ENCODE results near the gene LCN10. TPM values are rescaled to one million over a fixed set of nuclear protein-coding genes. Genes with fewer than 3 reads are reported as not detected.

Gene LCN10
- not detected in 5 replicates for total RNA-seq (2022; extraction: Qiagen RNA extraction)

DNA sequence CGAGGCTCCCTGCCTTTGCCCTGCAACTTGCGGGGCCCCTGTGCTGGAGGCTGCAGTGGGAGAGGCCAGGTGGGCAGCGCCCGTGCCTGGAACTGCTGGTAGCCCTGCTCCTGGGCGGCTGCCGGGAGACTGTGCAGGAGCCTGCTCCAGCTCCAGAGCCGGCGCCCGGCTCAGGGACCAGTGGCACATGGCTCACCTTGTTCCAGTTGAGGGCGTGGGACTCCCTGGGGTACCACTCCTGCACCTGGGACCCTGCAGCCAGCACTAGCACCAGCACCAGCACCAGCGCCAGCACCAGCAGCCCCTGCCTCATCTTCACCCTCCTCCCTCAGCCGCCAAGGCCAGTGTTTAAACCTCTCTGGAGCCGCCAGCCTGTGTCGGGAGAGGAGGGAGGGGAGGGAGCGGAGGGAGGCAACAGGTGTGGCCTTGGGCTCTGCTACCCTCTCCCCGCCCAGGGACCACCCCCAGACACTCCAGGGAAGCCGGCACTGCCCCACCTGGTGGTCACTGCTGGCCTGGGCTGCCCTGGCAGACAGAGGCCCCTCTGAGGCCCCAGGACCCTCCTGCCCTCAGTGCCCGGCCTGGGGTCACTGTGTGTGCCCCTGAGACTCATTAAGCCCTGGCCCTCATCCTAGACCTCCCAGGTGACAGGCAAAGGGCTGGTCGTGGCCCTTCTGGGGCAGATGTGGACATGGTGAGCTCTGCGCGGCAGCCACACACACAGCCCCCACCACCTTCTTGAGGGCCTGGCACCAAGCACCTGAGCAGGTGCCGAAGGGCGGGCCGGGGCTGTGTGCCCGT is at the start of gene LCN10:
LCN10 (minus strand) TSS at position 350 of the 801 bp plus-strand sequence; CDS start at position 313, 37 bp downstream.

GRCh38 chr9:136790640-136791515 is 48.1 kb upstream of the LCN10 start, which contains the start of gene TMEM141:
Gene TMEM141, plus strand, starts transcription at chr9:136791344. Its CDS starts 27 bp downstream, at chr9:136791371.

DNA sequence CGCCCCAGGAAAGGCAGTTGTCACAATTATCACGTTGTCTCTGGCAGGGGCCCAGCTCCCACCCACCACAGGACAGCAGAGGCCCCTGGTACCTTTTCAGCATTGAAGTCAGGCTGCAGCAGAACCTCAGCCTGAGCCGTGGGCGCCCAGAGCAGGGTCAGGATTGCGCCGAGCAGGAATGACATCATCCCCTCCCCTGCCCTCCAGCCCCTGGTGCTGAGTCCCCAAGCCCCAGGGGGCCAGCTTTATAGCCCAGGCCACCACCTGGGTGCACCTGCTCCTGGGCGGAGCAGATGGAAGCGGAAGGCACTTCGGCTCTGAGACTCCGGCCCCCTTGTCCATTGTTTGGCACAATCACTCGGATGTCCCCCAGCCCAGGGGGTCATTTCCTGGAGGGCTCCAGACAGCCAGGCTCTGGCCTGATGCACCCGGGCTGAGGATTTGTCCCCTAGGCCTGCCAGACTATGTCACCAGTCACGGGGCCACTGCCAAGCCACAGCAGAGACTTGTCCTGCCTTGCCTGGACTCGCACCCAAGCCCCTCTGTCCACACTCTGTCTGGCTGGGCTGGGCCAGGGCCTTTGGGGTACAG is 21.7 kb upstream of the LCN10 start, which contains the start of gene LCN15:
LCN15 (minus strand) TSS at position 218 of the 591 bp plus-strand sequence; CDS start at position 188, 30 bp downstream.

DNA sequence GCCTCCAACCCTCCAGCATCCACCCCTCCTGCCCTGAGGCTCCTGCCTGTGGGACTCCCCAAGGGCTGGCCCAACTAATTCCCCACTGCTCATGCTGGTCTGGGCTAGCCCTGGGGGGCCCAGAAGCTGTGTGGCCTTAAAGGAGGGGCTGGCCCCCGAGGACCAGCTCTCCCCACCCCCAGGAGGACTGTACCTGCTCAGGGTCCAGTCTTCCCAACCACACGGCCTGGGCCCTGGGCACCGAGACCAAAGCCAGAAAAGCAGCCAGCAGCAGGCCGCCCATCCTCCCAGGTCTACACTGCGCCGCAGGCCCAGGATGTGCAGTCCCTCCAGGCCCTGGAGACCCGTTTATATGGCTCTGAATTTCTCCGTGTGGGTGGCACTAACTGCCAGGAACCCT is 5.5 kb upstream of the LCN10 start, which contains the start of gene LCN6:
LCN6 (minus strand) TSS at position 325 of the 400 bp plus-strand sequence; CDS start at position 283, 42 bp downstream.

GRCh38 chr9:136711751-136712689 is 30.7 kb downstream of the LCN10 start, which contains the start of gene DIPK1B:
Gene DIPK1B, plus strand, starts transcription at chr9:136712572. Its CDS starts 94 bp downstream, at chr9:136712666.

Other genes starting within 250 kb of the LCN10 start
- gene NOTCH1, start 196.9 kb downstream of the LCN10 start, total RNA-seq (2022; extraction: Qiagen RNA extraction), result 7.6 to 13.4 TPM (median 12.4 TPM) in 5 replicates
- gene EGFL7, start 80.0 kb downstream of the LCN10 start, total RNA-seq (2022; extraction: Qiagen RNA extraction), result 37.0 to 63.6 TPM (median 60.7 TPM) in 5 replicates
- gene AGPAT2, start 55.5 kb downstream of the LCN10 start, total RNA-seq (2022; extraction: Qiagen RNA extraction), result 63.9 to 116 TPM (median 109 TPM) in 5 replicates
- gene DIPK1B, start 30.4 kb downstream of the LCN10 start, total RNA-seq (2022; extraction: Qiagen RNA extraction), result 6.8 to 10.9 TPM (median 10.1 TPM) in 5 replicates
- not detected in 5 replicates for gene LCN6, start 5.6 kb upstream of the LCN10 start, total RNA-seq (2022; extraction: Qiagen RNA extraction)
- not detected in 5 replicates for gene LCN8, start 15.3 kb upstream of the LCN10 start, total RNA-seq (2022; extraction: Qiagen RNA extraction)
- gene LCN15, start 21.6 kb upstream of the LCN10 start, total RNA-seq (2022; extraction: Qiagen RNA extraction), result 0.02 TPM in 1 of 5 replicates, not detected in the others
- 61.4 to 77.3 TPM (median 75.3 TPM) in 5 replicates for gene TMEM141, start 48.4 kb upstream of the LCN10 start, total RNA-seq (2022; extraction: Qiagen RNA extraction)
- 0.13 to 0.36 TPM (median 0.27 TPM) in 5 replicates for gene CCDC183, start 53.4 kb upstream of the LCN10 start, total RNA-seq (2022; extraction: Qiagen RNA extraction)
- gene RABL6, start 65.0 kb upstream of the LCN10 start, total RNA-seq (2022; extraction: Qiagen RNA extraction), result 59.9 to 89.6 TPM (median 80.8 TPM) in 5 replicates
- gene AJM1, start 99.5 kb upstream of the LCN10 start, total RNA-seq (2022; extraction: Qiagen RNA extraction), result 3.3 to 4.7 TPM (median 4.6 TPM) in 5 replicates
- 284 to 346 TPM (median 322 TPM) in 5 replicates for gene PHPT1, start 106.5 kb upstream of the LCN10 start, total RNA-seq (2022; extraction: Qiagen RNA extraction)
- gene MAMDC4, start 109.4 kb upstream of the LCN10 start, total RNA-seq (2022; extraction: Qiagen RNA extraction), result 1.7 to 6.8 TPM (median 5.1 TPM) in 5 replicates
- 433 to 512 TPM (median 473 TPM) in 5 replicates for gene EDF1, start 123.4 kb upstream of the LCN10 start, total RNA-seq (2022; extraction: Qiagen RNA extraction)
- gene TRAF2, start 143.6 kb upstream of the LCN10 start, total RNA-seq (2022; extraction: Qiagen RNA extraction), result 47.5 to 74.7 TPM (median 64.9 TPM) in 5 replicates
- gene FBXW5, start 201.8 kb upstream of the LCN10 start, total RNA-seq (2022; extraction: Qiagen RNA extraction), result 61.5 to 109 TPM (median 104 TPM) in 5 replicates
- gene C8G, start 202.3 kb upstream of the LCN10 start, total RNA-seq (2022; extraction: Qiagen RNA extraction), result 0.88 to 2.3 TPM (median 1.3 TPM) in 5 replicates
- 0.48 to 1.5 TPM (median 1.5 TPM) in 5 replicates for gene LCN12, start 209.3 kb upstream of the LCN10 start, total RNA-seq (2022; extraction: Qiagen RNA extraction)
- gene PTGDS, start 234.6 kb upstream of the LCN10 start, total RNA-seq (2022; extraction: Qiagen RNA extraction), result 0.16 to 0.81 TPM (median 0.57 TPM) in 5 replicates
- 0.03 to 0.06 TPM (median 0.05 TPM) in 4 of 5 replicates, not detected in the other for gene LCNL1, start 240.1 kb upstream of the LCN10 start, total RNA-seq (2022; extraction: Qiagen RNA extraction)
- 49.7 to 88.2 TPM (median 76.5 TPM) in 5 replicates for gene PAXX, start 249.5 kb upstream of the LCN10 start, total RNA-seq (2022; extraction: Qiagen RNA extraction)

Measured in A549 treated with CORT108297 at 1 μM for 4 hours (cell line).